ENCODE data around the gene SLC25A21. TPM values are rescaled to one million over a fixed set of nuclear protein-coding genes. Genes with fewer than 3 reads are reported as not detected.

The SLC25A21 gene
- total RNA-seq, 1 experiment from 2014 or later = 1.4 TPM

DNA sequence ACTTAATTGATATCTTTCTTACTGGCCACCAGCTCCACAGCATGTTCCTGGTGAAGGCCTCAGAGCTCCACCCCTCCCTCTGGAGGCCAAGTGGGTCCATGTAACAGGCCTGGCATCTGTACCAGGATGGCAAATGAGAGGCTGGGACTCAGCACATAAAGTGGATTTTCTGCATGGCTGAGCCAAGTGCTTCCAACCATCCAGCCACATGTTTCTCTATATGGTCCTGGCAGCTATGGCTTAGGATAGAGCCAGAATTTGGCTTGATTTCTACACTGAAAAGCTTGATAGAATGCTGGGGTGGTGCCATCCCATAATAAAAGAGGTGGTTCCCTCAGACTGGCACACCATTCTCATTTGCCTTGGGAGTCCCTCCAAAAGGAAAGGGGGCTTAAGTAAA, 416.6 kb downstream of the SLC25A21 start:
- ChIA-PET CTCF (interaction anchor here (0.5 to 3.1 kb wide), 6 partner anchors 9 to 202 kb away, joined by 3 to 19 read pairs (median 4); no protein-coding TSS in a partner anchor), POLR2A (interaction anchor here (0.7 kb wide), 1 partner anchor 248 kb away, joined by 3 read pairs; no protein-coding TSS in a partner anchor)
- H3K36me3 Mint-ChIP-seq (ENCODE audit: insufficient read depth, unreplicated experiment) = peaks cover 6% of the 10 kb centered on the region
- H3K27me3 Mint-ChIP-seq (ENCODE audit: insufficient read depth, unreplicated experiment) = no peaks in the 10 kb centered on the region
- H3K4me3 Mint-ChIP-seq (ENCODE audit: unreplicated experiment) = no peak overlapping the region
- peaks cover 16% of the 10 kb centered on the region for H3K9me3 Mint-ChIP-seq (ENCODE audit: unreplicated experiment)
- intact Hi-C loops (cut with micrococcal nuclease) = no loop called here
- no TSS peak for BruUV-seq (replicated peaks)
- TF ChIP-seq, protein P1, sequence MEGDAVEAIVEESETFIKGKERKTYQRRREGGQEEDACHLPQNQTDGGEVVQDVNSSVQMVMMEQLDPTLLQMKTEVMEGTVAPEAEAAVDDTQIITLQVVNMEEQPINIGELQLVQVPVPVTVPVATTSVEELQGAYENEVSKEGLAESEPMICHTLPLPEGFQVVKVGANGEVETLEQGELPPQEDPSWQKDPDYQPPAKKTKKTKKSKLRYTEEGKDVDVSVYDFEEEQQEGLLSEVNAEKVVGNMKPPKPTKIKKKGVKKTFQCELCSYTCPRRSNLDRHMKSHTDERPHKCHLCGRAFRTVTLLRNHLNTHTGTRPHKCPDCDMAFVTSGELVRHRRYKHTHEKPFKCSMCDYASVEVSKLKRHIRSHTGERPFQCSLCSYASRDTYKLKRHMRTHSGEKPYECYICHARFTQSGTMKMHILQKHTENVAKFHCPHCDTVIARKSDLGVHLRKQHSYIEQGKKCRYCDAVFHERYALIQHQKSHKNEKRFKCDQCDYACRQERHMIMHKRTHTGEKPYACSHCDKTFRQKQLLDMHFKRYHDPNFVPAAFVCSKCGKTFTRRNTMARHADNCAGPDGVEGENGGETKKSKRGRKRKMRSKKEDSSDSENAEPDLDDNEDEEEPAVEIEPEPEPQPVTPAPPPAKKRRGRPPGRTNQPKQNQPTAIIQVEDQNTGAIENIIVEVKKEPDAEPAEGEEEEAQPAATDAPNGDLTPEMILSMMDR (IDR thresholded peaks at IDR 0.05; ENCODE audit: unreplicated experiment) = no peak
- no peak for DNase-seq (ENCODE audit: unreplicated experiment)
- H3K4me1 Mint-ChIP-seq (ENCODE audit: insufficient read depth, unreplicated experiment) = no peaks in the 10 kb centered on the region
- no peak overlapping the region for H3K27ac Mint-ChIP-seq (ENCODE audit: low read depth, unreplicated experiment)

DNA sequence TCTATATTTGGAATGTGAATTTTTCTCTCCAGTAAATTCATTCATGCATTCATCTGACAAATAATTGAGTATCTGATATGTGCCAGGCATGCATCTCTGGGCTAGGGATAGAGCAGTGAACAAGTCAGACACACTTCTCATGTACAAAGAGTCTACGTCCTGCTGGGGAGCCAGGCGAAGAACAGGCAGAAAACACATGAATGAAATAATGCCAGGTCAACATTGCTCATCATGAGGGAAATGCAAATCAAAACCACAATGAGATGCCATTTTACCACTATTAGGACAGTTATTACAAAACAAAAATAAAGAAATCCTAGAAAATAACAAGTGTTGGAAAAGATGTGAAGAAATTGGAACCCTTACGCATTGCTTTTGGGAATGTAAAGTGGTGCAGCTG, 420.5 kb downstream of the SLC25A21 start:
- ChIA-PET POLR2A (no interaction called here), CTCF (interaction anchor here (0.7 kb wide), 1 partner anchor 190 kb away, joined by 3 read pairs; no protein-coding TSS in a partner anchor)
- H3K36me3 Mint-ChIP-seq (ENCODE audit: insufficient read depth, unreplicated experiment) = peaks cover 6% of the 10 kb centered on the region
- H3K27me3 Mint-ChIP-seq (ENCODE audit: insufficient read depth, unreplicated experiment) = no peaks in the 10 kb centered on the region
- no TSS peak for BruUV-seq (replicated peaks)
- DNase-seq (ENCODE audit: unreplicated experiment) = peak; percentile 39
- H3K4me1 Mint-ChIP-seq (ENCODE audit: insufficient read depth, unreplicated experiment) = no peaks in the 10 kb centered on the region
- intact Hi-C loops (cut with micrococcal nuclease) = no loop called here
- peaks cover 16% of the 10 kb centered on the region for H3K9me3 Mint-ChIP-seq (ENCODE audit: unreplicated experiment)
- no peak overlapping the region for H3K27ac Mint-ChIP-seq (ENCODE audit: low read depth, unreplicated experiment)
- TF ChIP-seq, protein P1 (IDR thresholded peaks at IDR 0.05; ENCODE audit: unreplicated experiment) = no peak
- no peak overlapping the region for H3K4me3 Mint-ChIP-seq (ENCODE audit: unreplicated experiment)

DNA sequence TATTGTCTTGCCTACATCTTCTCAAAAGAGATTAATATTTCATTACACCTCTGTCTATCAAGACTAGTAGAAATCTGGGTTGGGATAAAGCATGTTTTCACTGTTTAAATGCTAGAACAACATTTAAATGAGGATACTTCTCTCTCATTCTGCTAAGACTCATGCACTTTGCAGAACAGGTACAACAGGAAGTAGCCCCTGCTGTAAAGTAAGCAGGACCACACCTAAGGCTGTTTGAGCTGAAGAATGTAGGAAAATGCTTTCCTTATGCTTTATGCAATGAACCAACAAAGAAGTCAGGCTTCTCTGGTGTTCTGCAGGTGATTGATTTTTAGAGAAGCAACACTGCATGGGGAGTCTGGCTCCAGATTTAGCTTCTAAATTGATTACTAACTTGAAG, 421.3 kb downstream of the SLC25A21 start:
- Mint-ChIP-seq H3K36me3 (ENCODE audit: insufficient read depth, unreplicated experiment) (peaks cover 6% of the 10 kb centered on the region), H3K4me1 (ENCODE audit: insufficient read depth, unreplicated experiment) (no peaks in the 10 kb centered on the region), H3K27ac (ENCODE audit: low read depth, unreplicated experiment) (no peak overlapping the region), H3K27me3 (ENCODE audit: insufficient read depth, unreplicated experiment) (no peaks in the 10 kb centered on the region), H3K9me3 (ENCODE audit: unreplicated experiment) (peaks cover 16% of the 10 kb centered on the region), H3K4me3 (ENCODE audit: unreplicated experiment) (no peak overlapping the region)
- ChIA-PET CTCF (interaction anchor here (0.6 to 1.0 kb wide), 2 partner anchors 17 to 103 kb away, joined by 3 to 4 read pairs; no protein-coding TSS in a partner anchor), POLR2A (no interaction called here)
- DNase-seq (ENCODE audit: unreplicated experiment) = no peak
- intact Hi-C loops (cut with micrococcal nuclease) = no loop called here
- no TSS peak for BruUV-seq (replicated peaks)
- TF ChIP-seq, protein P1 (IDR thresholded peaks at IDR 0.05; ENCODE audit: unreplicated experiment) = no peak

DNA sequence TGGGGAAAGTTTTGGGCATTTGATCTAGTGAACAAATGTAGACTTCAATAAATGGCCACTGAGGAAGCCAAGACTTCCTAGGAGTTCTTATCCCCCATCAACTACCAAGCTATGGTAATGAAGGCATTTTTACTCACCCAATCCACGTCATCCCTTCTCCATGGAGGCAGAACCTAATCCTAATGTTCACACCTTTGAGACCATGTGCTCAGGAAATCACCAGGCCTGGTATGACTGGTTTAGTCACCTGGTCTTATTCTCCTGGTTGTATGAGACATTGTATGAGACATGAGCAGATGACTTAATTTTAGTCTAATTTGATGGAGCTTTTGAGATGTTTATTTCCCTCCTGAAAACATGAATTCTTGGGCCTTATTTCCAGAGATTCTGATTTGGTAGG, 422.2 kb downstream of the SLC25A21 start:
- H3K36me3 Mint-ChIP-seq (ENCODE audit: insufficient read depth, unreplicated experiment) = peaks cover 6% of the 10 kb centered on the region
- H3K4me1 Mint-ChIP-seq (ENCODE audit: insufficient read depth, unreplicated experiment) = no peaks in the 10 kb centered on the region
- ChIA-PET POLR2A (no interaction called here), CTCF (interaction anchor here (0.7 to 1.0 kb wide), 3 partner anchors 10 to 395 kb away, joined by 3 to 4 read pairs (median 3); no protein-coding TSS in a partner anchor)
- intact Hi-C loops (cut with micrococcal nuclease) = no loop called here
- DNase-seq (ENCODE audit: unreplicated experiment) = no peak
- no peak overlapping the region for H3K4me3 Mint-ChIP-seq (ENCODE audit: unreplicated experiment)
- no TSS peak for BruUV-seq (replicated peaks)
- TF ChIP-seq, protein P1 (IDR thresholded peaks at IDR 0.05; ENCODE audit: unreplicated experiment) = no peak
- no peaks in the 10 kb centered on the region for H3K27me3 Mint-ChIP-seq (ENCODE audit: insufficient read depth, unreplicated experiment)
- no peak overlapping the region for H3K27ac Mint-ChIP-seq (ENCODE audit: low read depth, unreplicated experiment)
- H3K9me3 Mint-ChIP-seq (ENCODE audit: unreplicated experiment) = peaks cover 16% of the 10 kb centered on the region

Data from MCF 10A (cell line).